A204.1 (cell line): Measurements from ENCODE around the gene FGF14.
"Not testable (repeated sequence)": the region's sequence is repeated elsewhere in the genome, so short reads cannot be mapped to it uniquely, and the experiment has no call there.

Source experiments
- FAIRE-seq: peaks from 2 replicates; lab custom pipeline; 2012; peaks lifted over from hg19 to GRCh38; lab: Jason Lieb, UNC

FGF14 gene

GRCh38 chr13:102136735-102137296, 265.0 kb downstream of the FGF14 start:
- no peak for FAIRE-seq

GRCh38 chr13:102132777-102133295, 269.0 kb downstream of the FGF14 start:
- FAIRE-seq, result no peak

- no peak for FAIRE-seq
These were observed 270.6 kb downstream of the FGF14 start for GRCh38 chr13:102131246-102131645.

- FAIRE-seq, result no peak
These were observed 273.5 kb downstream of the FGF14 start for GRCh38 chr13:102128216-102128810.

GRCh38 chr13:102127153-102127552, 274.7 kb downstream of the FGF14 start:
- FAIRE-seq, result no peak

GRCh38 chr13:102122147-102122546, 279.7 kb downstream of the FGF14 start:
- no peak for FAIRE-seq

GRCh38 chr13:102117175-102117831, 284.5 kb downstream of the FGF14 start:
- no peak for FAIRE-seq

GRCh38 chr13:102103469-102103868, 298.4 kb downstream of the FGF14 start:
- FAIRE-seq, result no peak

- FAIRE-seq, result no peak
These were observed 301.6 kb downstream of the FGF14 start for GRCh38 chr13:102100234-102100633.

GRCh38 chr13:102097708-102098107, 304.1 kb downstream of the FGF14 start:
- no peak for FAIRE-seq

- FAIRE-seq, result not testable (repeated sequence)
These were observed 308.6 kb downstream of the FGF14 start for GRCh38 chr13:102093288-102093687.

GRCh38 chr13:102091231-102091630, 310.6 kb downstream of the FGF14 start:
- FAIRE-seq, result no peak

GRCh38 chr13:102090532-102090931, 311.3 kb downstream of the FGF14 start:
- FAIRE-seq, result no peak

GRCh38 chr13:102089722-102090121, 312.1 kb downstream of the FGF14 start:
- no peak for FAIRE-seq

- FAIRE-seq, result no peak
These were observed 312.7 kb downstream of the FGF14 start for GRCh38 chr13:102089177-102089576.

- no peak for FAIRE-seq
These were observed 328.6 kb downstream of the FGF14 start for GRCh38 chr13:102073251-102073650.

GRCh38 chr13:102071711-102072110, 330.1 kb downstream of the FGF14 start:
- FAIRE-seq, result no peak

- not testable (repeated sequence) for FAIRE-seq
These were observed 333.5 kb downstream of the FGF14 start for GRCh38 chr13:102068323-102068722.

GRCh38 chr13:102055090-102055779, 346.6 kb downstream of the FGF14 start:
- FAIRE-seq, result no peak

- no peak for FAIRE-seq
These were observed 352.0 kb downstream of the FGF14 start for GRCh38 chr13:102049853-102050252.

- no peak for FAIRE-seq
These were observed 356.1 kb downstream of the FGF14 start for GRCh38 chr13:102045731-102046130.

GRCh38 chr13:102042746-102043145, 359.1 kb downstream of the FGF14 start:
- FAIRE-seq, result no peak

GRCh38 chr13:102041544-102041943, 360.3 kb downstream of the FGF14 start:
- no peak for FAIRE-seq
